B cell (primary cell): Measurements from ENCODE around the gene CCL14. TPM values are rescaled to one million over a fixed set of nuclear protein-coding genes. Genes with fewer than 3 reads are reported as not detected.

Experiments
- ATAC-seq: fragments of 200-7000 bp; cut with Tn5 transposase; one replicate; pipeline ENCODE4 v1.10.0; 2021; ENCODE audit warnings: low read depth, mild to moderate bottlenecking, moderate number of reproducible peaks, moderate library complexity
- CTCF ChIA-PET: fragments of 350-600 bp; sonication (Branson Sonifier 250); formaldehyde crosslinking; loops from one replicate; lab custom pipeline; 2021; ENCODE audit warnings: antibody characterized with exemption, inconsistent platforms; lab: Charles Lee
- POLR2A ChIA-PET: fragments of 350-600 bp; sonication (Branson Sonifier 250); formaldehyde crosslinking; loops from one replicate; lab custom pipeline; 2021; ENCODE audit warnings: antibody characterized with exemption; lab: Charles Lee
- DNase-seq: peaks from one replicate; pipeline ENCODE4 v3.0.0; 2013
- H2AFZ ChIP-seq: 2 replicates; pipeline ENCODE4 v1.6.1; 2012; ENCODE audit warnings: mild to moderate bottlenecking, low read depth, low read length; ENCODE audit not compliant: insufficient read depth, poor library complexity, severe bottlenecking
- H3K27ac ChIP-seq, 2 donors: 1 replicate in 1 of 2; 2 replicates in 1 of 2; pipeline ENCODE4 v1.5.1; 2012 to 2013; ENCODE audit warnings: low read length in 2 of 2, mild to moderate bottlenecking in 2 of 2, moderate library complexity in 1 of 2
- H3K27me3 ChIP-seq, 4 experiments: fragments of 200-600 bp in 1 of 4; sonication (generic) in 1 of 4; replicated peaks in 1 of 4; 1 replicate in 2 of 4; 2 replicates in 2 of 4; pipeline versions ENCODE4 v1.6.1 to v1.7.0; 2013 to 2016; ENCODE audit warnings: low read length in 3 of 4, mild to moderate bottlenecking in 2 of 4, mixed read lengths in 1 of 4, moderate library complexity in 1 of 4; ENCODE audit not compliant: insufficient read depth in 4 of 4, control insufficient read depth in 3 of 4; ENCODE audit errors: control extremely low read depth in 1 of 4
- H3K36me3 ChIP-seq, 2 experiments: replicated peaks in 1 of 2; 1 replicate in 1 of 2; 2 replicates in 1 of 2; pipeline versions ENCODE4 v1.6.1 to v1.7.1; 2013; ENCODE audit warnings: low read length in 1 of 2; ENCODE audit not compliant: insufficient read depth in 2 of 2, control insufficient read depth in 1 of 2; ENCODE audit errors: control extremely low read depth in 1 of 2, extremely low read depth in 1 of 2
- H3K4me1 ChIP-seq, 2 donors: fragments of 200-600 bp in 1 of 2; sonication (generic) in 1 of 2; 1 replicate in 1 of 2; 2 replicates in 1 of 2; pipeline versions ENCODE4 v1.5.1 to v1.6.1; 2013 to 2017; ENCODE audit warnings: low read length in 2 of 2; ENCODE audit not compliant: control insufficient read depth in 2 of 2, insufficient read depth in 2 of 2
- H3K4me2 ChIP-seq: replicated peaks from 2 replicates; pipeline ENCODE3; 2012; ENCODE audit warnings: mild to moderate bottlenecking, low read depth, low read length; ENCODE audit not compliant: poor library complexity, severe bottlenecking
- H3K4me3 ChIP-seq, 5 experiments: fragments of 200-600 bp in 1 of 5; sonication (generic) in 1 of 5; 1 replicate in 3 of 5; 2 replicates in 2 of 5; pipeline versions ENCODE4 v1.5.1 to v1.7.0; 2011 to 2016; ENCODE audit warnings: low read length in 4 of 5, mild to moderate bottlenecking in 4 of 5, low read depth in 2 of 5, control low read depth in 1 of 5, moderate library complexity in 1 of 5; ENCODE audit not compliant: insufficient read depth in 1 of 5; ENCODE audit errors: control extremely low read depth in 1 of 5, extremely low read depth in 1 of 5
- H3K79me2 ChIP-seq: fragments of 200-600 bp; sonication (generic); one replicate; pipeline ENCODE4 v1.6.0; 2016; ENCODE audit warnings: low read length; ENCODE audit not compliant: control insufficient read depth, insufficient read depth
- H3K9ac ChIP-seq: fragments of 200-600 bp; sonication (generic); 2 replicates; pipeline ENCODE4 v1.6.1; 2017; ENCODE audit warnings: mild to moderate bottlenecking, low read length, moderate library complexity
- H3K9me3 ChIP-seq, 3 donors: one replicate each; pipeline versions ENCODE4 v1.6.1 to v1.7.1; 2013; ENCODE audit warnings: low read length in 2 of 3; ENCODE audit not compliant: control insufficient read depth in 2 of 3, insufficient read depth in 1 of 3; ENCODE audit errors: control extremely low read depth in 1 of 3
- H4K20me1 ChIP-seq: 2 replicates; pipeline ENCODE4 v1.6.0; 2012; ENCODE audit warnings: mild to moderate bottlenecking, low read length; ENCODE audit not compliant: insufficient read depth, control insufficient read depth, poor library complexity, severe bottlenecking
- H3K27ac Mint-ChIP-seq: one replicate; pipeline ENCODE4 v1.8.0; 2021; ENCODE audit warnings: mixed read lengths
- H3K27me3 Mint-ChIP-seq: one replicate; pipeline ENCODE4 v1.8.0; 2021; ENCODE audit warnings: mixed read lengths
- H3K4me1 Mint-ChIP-seq: one replicate; pipeline ENCODE4 v1.8.0; 2021; ENCODE audit warnings: mixed read lengths
- H3K4me3 Mint-ChIP-seq: one replicate; pipeline ENCODE4 v1.8.0; 2021; ENCODE audit warnings: mixed read lengths
- H3K9me3 Mint-ChIP-seq: one replicate; pipeline ENCODE4 v1.8.0; 2022; ENCODE audit warnings: mixed read lengths; ENCODE audit not compliant: insufficient read depth
- EZH2 ChIP-seq: IDR thresholded peaks from 2 replicates; pipeline ENCODE4 v1.6.1; 2012; ENCODE audit warnings: borderline replicate concordance, low read depth, mild to moderate bottlenecking, moderate library complexity, low read length; ENCODE audit not compliant: insufficient read depth, poor library complexity, severe bottlenecking
- WGBS: methylation state at CpG from one replicate; pipeline ENCODE4 v1.1.5; 2013; ENCODE audit warnings: missing lambda C conversion rate; ENCODE audit not compliant: insufficient coverage; 5-methylcytosine and 5-hydroxymethylcytosine counted together
- intact Hi-C: fragments of 100-400 bp; cut with micrococcal nuclease; formaldehyde crosslinking; loops from one replicate; pipeline ENCODE4 v1.10.0; 2022
- polyA plus RNA-seq: library from polyadenylated mRNA; depleted of rRNA; stranded (reverse); fragments of >200 nt; gene quantifications from 2 replicates; pipeline ENCODE4 v1.2.3, GENCODE V29; 2012
- total RNA-seq, 2 donors: library from RNA; stranded (reverse); fragments of 120-200 nt in 1 of 2; gene quantifications; 1 replicate in 1 of 2; 2 replicates in 1 of 2; pipeline versions ENCODE4 v1.2.3 to v1.2.4, GENCODE V29; 2013 to 2022
- TF ChIP-seq, protein P1 (sequence below): fragments of 200-600 bp; IDR thresholded peaks from one replicate; pipeline ENCODE4 v1.8.0; 2022; ENCODE audit warnings: antibody characterized with exemption, mild to moderate bottlenecking

The CCL14 gene
- total and polyA plus RNA-seq, 2 donors (not counting 1 experiment from before 2014, with no cell fraction given) = not detected

DNA sequence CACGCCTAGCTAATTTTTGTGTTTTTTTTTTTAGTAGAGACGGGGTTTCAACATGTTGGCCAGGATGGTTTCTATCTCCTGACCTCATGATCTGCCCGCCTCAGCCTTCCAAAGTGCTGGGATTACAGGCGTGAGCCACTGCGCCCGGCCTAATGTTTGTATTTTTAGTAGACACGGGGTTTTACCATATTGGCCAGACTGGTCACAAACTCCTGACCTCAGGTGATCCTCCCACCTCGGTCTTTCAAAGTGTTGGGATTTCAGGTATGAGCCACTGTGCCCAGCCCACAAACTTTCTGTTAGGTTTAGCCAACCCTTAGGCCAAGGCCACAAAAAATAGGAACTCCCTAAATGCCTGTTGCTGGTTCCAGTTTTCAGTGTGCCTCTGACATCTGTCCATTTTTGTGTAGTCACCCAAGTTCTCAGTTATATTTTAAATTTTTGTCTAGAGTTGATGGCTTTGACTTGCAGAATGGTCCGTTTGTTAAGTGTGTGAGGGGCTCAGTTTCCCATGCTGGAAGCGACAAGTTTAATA, 17.9 kb downstream of the CCL14 start:
- WGBS = 89% methylated on average over 8 of the region's 10 CpGs
- ChIA-PET POLR2A (no interaction called here), CTCF (interaction anchor here (0.8 to 15.7 kb wide), 14 partner anchors 7 to 514 kb away, joined by 3 to 639 read pairs (median 6); partner anchors contain the start of gene CCL16)
- Histone ChIP-seq H3K9ac (no peak overlapping the region), H3K9me3 (no peaks in the 10 kb centered on the region), H3K4me1 (no peaks in the 10 kb centered on the region), H3K27me3 (no peaks in the 10 kb centered on the region), H4K20me1 (no peaks in the 10 kb centered on the region), H3K4me3 (no peak overlapping the region), H3K4me2 (no peak overlapping the region), H3K36me3 (no peaks in the 10 kb centered on the region), H3K27ac (no peak overlapping the region), H2AFZ (no peak overlapping the region), H3K79me2 (no peaks in the 10 kb centered on the region)
- no peak overlapping the region for H3K27ac Mint-ChIP-seq
- peaks cover 1% of the 10 kb centered on the region for H3K4me1 Mint-ChIP-seq
- intact Hi-C loops = loop anchor here (1.0 kb wide), 2 partner anchors 181 to 515 kb away; no protein-coding TSS in a partner anchor
- no peak overlapping the region for H3K4me3 Mint-ChIP-seq
- H3K9me3 Mint-ChIP-seq = no peaks in the 10 kb centered on the region
- no peak for TF ChIP-seq EZH2
- TF ChIP-seq, protein P1, sequence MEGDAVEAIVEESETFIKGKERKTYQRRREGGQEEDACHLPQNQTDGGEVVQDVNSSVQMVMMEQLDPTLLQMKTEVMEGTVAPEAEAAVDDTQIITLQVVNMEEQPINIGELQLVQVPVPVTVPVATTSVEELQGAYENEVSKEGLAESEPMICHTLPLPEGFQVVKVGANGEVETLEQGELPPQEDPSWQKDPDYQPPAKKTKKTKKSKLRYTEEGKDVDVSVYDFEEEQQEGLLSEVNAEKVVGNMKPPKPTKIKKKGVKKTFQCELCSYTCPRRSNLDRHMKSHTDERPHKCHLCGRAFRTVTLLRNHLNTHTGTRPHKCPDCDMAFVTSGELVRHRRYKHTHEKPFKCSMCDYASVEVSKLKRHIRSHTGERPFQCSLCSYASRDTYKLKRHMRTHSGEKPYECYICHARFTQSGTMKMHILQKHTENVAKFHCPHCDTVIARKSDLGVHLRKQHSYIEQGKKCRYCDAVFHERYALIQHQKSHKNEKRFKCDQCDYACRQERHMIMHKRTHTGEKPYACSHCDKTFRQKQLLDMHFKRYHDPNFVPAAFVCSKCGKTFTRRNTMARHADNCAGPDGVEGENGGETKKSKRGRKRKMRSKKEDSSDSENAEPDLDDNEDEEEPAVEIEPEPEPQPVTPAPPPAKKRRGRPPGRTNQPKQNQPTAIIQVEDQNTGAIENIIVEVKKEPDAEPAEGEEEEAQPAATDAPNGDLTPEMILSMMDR = no peak
- DNase-seq = no peak
- no peak for ATAC-seq
- peaks cover 25% of the 10 kb centered on the region for H3K27me3 Mint-ChIP-seq

DNA sequence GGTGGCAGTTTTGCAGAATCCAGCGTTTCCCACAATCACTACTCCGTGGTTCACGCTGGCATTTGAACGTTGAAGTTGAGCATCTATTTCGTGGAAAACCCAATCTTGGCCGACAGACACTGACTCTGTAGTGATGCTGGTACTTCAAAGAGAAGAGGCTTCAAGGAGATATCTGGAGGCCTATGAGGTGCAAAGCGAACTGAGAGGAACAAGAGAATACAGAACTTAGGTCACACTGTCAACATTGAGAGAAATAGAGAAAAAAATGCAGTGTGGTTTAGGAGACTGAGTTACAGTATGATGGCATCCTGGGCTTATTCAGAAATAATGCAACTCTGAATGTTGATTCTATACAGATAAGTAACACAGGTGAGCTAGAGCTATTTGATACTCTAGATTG, 21.3 kb downstream of the CCL14 start:
- TF ChIP-seq, protein P1 = no peak
- TF ChIP-seq EZH2 = no peak
- H2AFZ ChIP-seq = no peak overlapping the region
- H3K36me3 ChIP-seq = no peaks in the 10 kb centered on the region
- peaks cover 1% of the 10 kb centered on the region for H3K4me1 Mint-ChIP-seq
- WGBS = 92% methylated on average over 6 of the region's 7 CpGs
- H3K4me1 ChIP-seq = no peaks in the 10 kb centered on the region
- no peaks in the 10 kb centered on the region for H4K20me1 ChIP-seq
- ATAC-seq (no peak), DNase-seq (no peak)
- no peak overlapping the region for H3K4me3 ChIP-seq
- no peak overlapping the region for H3K4me2 ChIP-seq
- no peaks in the 10 kb centered on the region for H3K79me2 ChIP-seq
- no peaks in the 10 kb centered on the region for H3K9me3 ChIP-seq
- peaks cover 0 to 6% (median 3%) of the 10 kb centered on the region in 4 experiments for H3K27me3 ChIP-seq
- no peak overlapping the region for H3K27ac ChIP-seq
- H3K9ac ChIP-seq = no peak overlapping the region
- H3K27ac Mint-ChIP-seq = no peak overlapping the region
- POLR2A ChIA-PET = no interaction called here
- intact Hi-C loops = no loop called here
- H3K4me3 Mint-ChIP-seq = no peak overlapping the region
- H3K9me3 Mint-ChIP-seq = no peaks in the 10 kb centered on the region
- peaks cover 30% of the 10 kb centered on the region for H3K27me3 Mint-ChIP-seq
- CTCF ChIA-PET = interaction anchor here (1.6 to 2.2 kb wide), 3 partner anchors 12 to 518 kb away, joined by 6 to 7 read pairs (median 6); no protein-coding TSS in a partner anchor
